ENCODE measurements around the gene FCN3. TPM values are rescaled to one million over a fixed set of nuclear protein-coding genes. Genes with fewer than 3 reads are reported as not detected.

The FCN3 gene
- total and polyA plus RNA-seq, 2 donors from 2014 or later, result 7.9 to 240 TPM

- intact Hi-C loops (cut with DNase I), result no loop called here
- Histone ChIP-seq H3K27ac (ENCODE audit: low read depth in 2 of 2, low read length in 2 of 2) (no peak overlapping the region), H3K9me3 (ENCODE audit: control insufficient read depth in 2 of 3, insufficient read depth in 1 of 3, low read length in 3 of 3) (no peaks in the 10 kb centered on the region), H3K36me3 (ENCODE audit: control insufficient read depth in 2 of 3, insufficient read depth in 3 of 3, low read length in 3 of 3) (peaks cover 0 to 4% (median 0%) of the 10 kb centered on the region in 3 donors), H3K27me3 (ENCODE audit: control insufficient read depth, insufficient read depth, low read length) (no peaks in the 10 kb centered on the region), H3K4me3 (ENCODE audit: low read length in 3 of 3) (no peak overlapping the region), H3K9ac (ENCODE audit: low read length in 3 of 3) (no peak overlapping the region), H3K4me1 (ENCODE audit: control insufficient read depth in 2 of 3, insufficient read depth in 2 of 3, low read depth in 1 of 3, low read length in 3 of 3) (peaks cover 0 to 19% (median 14%) of the 10 kb centered on the region in 3 donors)
- TF ChIP-seq, protein P1, sequence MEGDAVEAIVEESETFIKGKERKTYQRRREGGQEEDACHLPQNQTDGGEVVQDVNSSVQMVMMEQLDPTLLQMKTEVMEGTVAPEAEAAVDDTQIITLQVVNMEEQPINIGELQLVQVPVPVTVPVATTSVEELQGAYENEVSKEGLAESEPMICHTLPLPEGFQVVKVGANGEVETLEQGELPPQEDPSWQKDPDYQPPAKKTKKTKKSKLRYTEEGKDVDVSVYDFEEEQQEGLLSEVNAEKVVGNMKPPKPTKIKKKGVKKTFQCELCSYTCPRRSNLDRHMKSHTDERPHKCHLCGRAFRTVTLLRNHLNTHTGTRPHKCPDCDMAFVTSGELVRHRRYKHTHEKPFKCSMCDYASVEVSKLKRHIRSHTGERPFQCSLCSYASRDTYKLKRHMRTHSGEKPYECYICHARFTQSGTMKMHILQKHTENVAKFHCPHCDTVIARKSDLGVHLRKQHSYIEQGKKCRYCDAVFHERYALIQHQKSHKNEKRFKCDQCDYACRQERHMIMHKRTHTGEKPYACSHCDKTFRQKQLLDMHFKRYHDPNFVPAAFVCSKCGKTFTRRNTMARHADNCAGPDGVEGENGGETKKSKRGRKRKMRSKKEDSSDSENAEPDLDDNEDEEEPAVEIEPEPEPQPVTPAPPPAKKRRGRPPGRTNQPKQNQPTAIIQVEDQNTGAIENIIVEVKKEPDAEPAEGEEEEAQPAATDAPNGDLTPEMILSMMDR (IDR thresholded peaks at IDR 0.05; ENCODE audit: borderline replicate concordance, extremely low read depth, insufficient read depth), result no peak
- FAIRE-seq (no peak), DNase-seq (no peak)
Measured at GRCh38 chr1:27368869-27369582, 5.6 kb downstream of the FCN3 start.

DNA sequence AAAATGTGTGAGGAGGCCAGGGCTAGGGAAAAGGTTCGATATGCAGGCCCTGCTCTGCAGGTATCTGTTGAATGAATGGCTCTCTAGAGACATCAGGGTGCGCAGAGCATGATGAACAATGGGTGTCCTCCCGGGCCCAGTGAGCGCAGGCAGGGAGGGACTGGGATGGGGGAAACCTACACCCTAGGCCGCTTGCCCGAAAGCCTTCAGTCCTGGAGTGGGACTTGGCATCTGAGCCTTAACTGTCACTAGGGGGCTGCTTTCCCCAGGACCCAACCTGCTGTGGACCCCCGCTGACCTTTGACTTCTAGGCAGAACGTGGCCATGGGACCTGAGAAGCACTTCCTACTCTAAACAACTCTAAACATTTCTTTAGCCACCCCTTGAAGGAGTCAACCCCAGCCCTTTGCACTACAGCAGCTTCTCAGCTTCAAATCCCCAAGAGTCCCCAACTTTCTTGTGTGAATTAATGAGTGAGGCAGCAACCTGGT is 7.4 kb downstream of the FCN3 start:
- FAIRE-seq (no peak), DNase-seq (no peak)
- peaks cover 0 to 19% (median 14%) of the 10 kb centered on the region in 3 donors for H3K4me1 ChIP-seq (ENCODE audit: control insufficient read depth in 2 of 3, insufficient read depth in 2 of 3, low read depth in 1 of 3, low read length in 3 of 3)
- H3K27ac ChIP-seq (ENCODE audit: low read depth in 2 of 2, low read length in 2 of 2), result peak overlapping the region; percentile 94 to 97
- TF ChIP-seq, protein P1 (IDR thresholded peaks at IDR 0.05; ENCODE audit: borderline replicate concordance, extremely low read depth, insufficient read depth), result peak; percentile 0
- H3K9ac ChIP-seq (ENCODE audit: low read length in 3 of 3), result peak overlapping the region in 2 of 3 donors; percentile 1 to 59
- H3K9me3 ChIP-seq (ENCODE audit: control insufficient read depth in 2 of 3, insufficient read depth in 1 of 3, low read length in 3 of 3), result no peaks in the 10 kb centered on the region
- H3K27me3 ChIP-seq (ENCODE audit: control insufficient read depth, insufficient read depth, low read length), result no peaks in the 10 kb centered on the region
- H3K4me3 ChIP-seq (ENCODE audit: low read length in 3 of 3), result peak overlapping the region in 2 of 3 donors; percentile 53 to 79
- peaks cover 0 to 14% (median 5%) of the 10 kb centered on the region in 3 donors for H3K36me3 ChIP-seq (ENCODE audit: control insufficient read depth in 2 of 3, insufficient read depth in 3 of 3, low read length in 3 of 3)
- intact Hi-C loops (cut with DNase I), result no loop called here

GRCh38 chr1:27366411-27367159 is 8.0 kb downstream of the FCN3 start, which contains the start of gene MAP3K6:
TSS of gene MAP3K6 (minus strand) at chr1:27366961. CDS start at chr1:27366597, 364 bp downstream.
- FAIRE-seq, result no peak
- Histone ChIP-seq H3K4me1 (ENCODE audit: control insufficient read depth in 2 of 3, insufficient read depth in 2 of 3, low read depth in 1 of 3, low read length in 3 of 3) (peaks cover 0 to 19% (median 14%) of the 10 kb centered on the region in 3 donors), H3K27ac (ENCODE audit: low read depth in 2 of 2, low read length in 2 of 2) (peak within 1 kb of the TSS; percentile 95 to 97), H3K9me3 (ENCODE audit: control insufficient read depth in 2 of 3, insufficient read depth in 1 of 3, low read length in 3 of 3) (no peaks in the 10 kb centered on the region), H3K9ac (ENCODE audit: low read length in 3 of 3) (peak within 1 kb of the TSS in 2 of 3 donors; percentile 52 to 89), H3K36me3 (ENCODE audit: control insufficient read depth in 2 of 3, insufficient read depth in 3 of 3, low read length in 3 of 3) (peaks cover 0 to 20% (median 7%) of the 10 kb centered on the region in 3 donors), H3K27me3 (ENCODE audit: control insufficient read depth, insufficient read depth, low read length) (no peaks in the 10 kb centered on the region), H3K4me3 (ENCODE audit: low read length in 3 of 3) (peak within 1 kb of the TSS; percentile 40 to 79 (median 65))
- peak; percentile 84 to 98 (median 89) for DNase-seq
- TF ChIP-seq, protein P1 (IDR thresholded peaks at IDR 0.05; ENCODE audit: borderline replicate concordance, extremely low read depth, insufficient read depth), result peak; percentile 23
- intact Hi-C loops (cut with DNase I), result no loop called here
